Measurements from ENCODE around the gene DMXL2. TPM values are rescaled to one million over a fixed set of nuclear protein-coding genes. Genes with fewer than 3 reads are reported as not detected.
"Not testable (repeated sequence)": the region's sequence is repeated elsewhere in the genome, so short reads cannot be mapped to it uniquely, and the experiment has no call there.

Gene DMXL2
- total RNA-seq, 6 experiments from 2014 or later: 10.1 to 12.5 (median 10.7) TPM

- H3K9me3 Mint-ChIP-seq: no peaks in the 10 kb centered on the region
- TF ChIP-seq CTCF (IDR thresholded peaks at IDR 0.05): peak; percentile 89
- H3K27ac Mint-ChIP-seq: no peak overlapping the region
- H3K36me3 Mint-ChIP-seq (ENCODE audit: low read depth): no peaks in the 10 kb centered on the region
- H3K4me3 Mint-ChIP-seq: no peak overlapping the region
- H3K27me3 Mint-ChIP-seq (ENCODE audit: insufficient read depth): peaks cover 9% of the 10 kb centered on the region
- H3K4me1 Mint-ChIP-seq (ENCODE audit: low read depth): peaks cover 7% of the 10 kb centered on the region
- DNase-seq: peak; percentile 71
Measured at GRCh38 chr15:51649659-51650521, 27.3 kb upstream of the DMXL2 start.

- not testable (repeated sequence) for H3K27ac Mint-ChIP-seq; H3K4me3 Mint-ChIP-seq; H3K27me3 Mint-ChIP-seq (ENCODE audit: insufficient read depth); DNase-seq; H3K36me3 Mint-ChIP-seq (ENCODE audit: low read depth); H3K4me1 Mint-ChIP-seq (ENCODE audit: low read depth); H3K9me3 Mint-ChIP-seq
Measured at GRCh38 chr15:51648643-51649042, 26.1 kb upstream of the DMXL2 start.

GRCh38 chr15:51648101-51648500, 25.5 kb upstream of the DMXL2 start:
- not testable (repeated sequence) for DNase-seq; H3K4me3 Mint-ChIP-seq; H3K36me3 Mint-ChIP-seq (ENCODE audit: low read depth); H3K9me3 Mint-ChIP-seq; H3K27me3 Mint-ChIP-seq (ENCODE audit: insufficient read depth); H3K4me1 Mint-ChIP-seq (ENCODE audit: low read depth); H3K27ac Mint-ChIP-seq

- peak; percentile 69 for DNase-seq
- Mint-ChIP-seq H3K36me3 (ENCODE audit: low read depth) (no peaks in the 10 kb centered on the region), H3K27me3 (ENCODE audit: insufficient read depth) (peaks cover 9% of the 10 kb centered on the region), H3K27ac (no peak overlapping the region; the same call in 1 of the 2 replicates), H3K9me3 (no peaks in the 10 kb centered on the region), H3K4me1 (ENCODE audit: low read depth) (peaks cover 7% of the 10 kb centered on the region), H3K4me3 (no peak overlapping the region)
- TF ChIP-seq CTCF (IDR thresholded peaks at IDR 0.05): no peak
Measured at GRCh38 chr15:51647128-51647562, 24.6 kb upstream of the DMXL2 start.

GRCh38 chr15:51642696-51643095, 20.1 kb upstream of the DMXL2 start:
- no peak for TF ChIP-seq CTCF (IDR thresholded peaks at IDR 0.05)
- Mint-ChIP-seq H3K27ac (no peak overlapping the region), H3K4me3 (no peak overlapping the region), H3K9me3 (no peaks in the 10 kb centered on the region), H3K4me1 (ENCODE audit: low read depth) (peaks cover 7% of the 10 kb centered on the region), H3K27me3 (ENCODE audit: insufficient read depth) (peaks cover 9% of the 10 kb centered on the region), H3K36me3 (ENCODE audit: low read depth) (no peaks in the 10 kb centered on the region)
- DNase-seq: no peak

GRCh38 chr15:51641490-51642130, 19.0 kb upstream of the DMXL2 start:
- no peak for TF ChIP-seq CTCF (IDR thresholded peaks at IDR 0.05)

More at GRCh38 chr15:51641490-51642130, 19.0 kb upstream of the DMXL2 start:
- Mint-ChIP-seq H3K27ac (no peak overlapping the region), H3K4me1 (ENCODE audit: low read depth) (no peaks in the 10 kb centered on the region; the same call in 1 of the 2 replicates), H3K36me3 (ENCODE audit: low read depth) (no peaks in the 10 kb centered on the region), H3K27me3 (ENCODE audit: insufficient read depth) (peaks cover 7% of the 10 kb centered on the region), H3K4me3 (no peak overlapping the region), H3K9me3 (no peaks in the 10 kb centered on the region)
- DNase-seq: no peak
